Dermis microvascular lymphatic vessel endothelial cell (primary cell): ENCODE data around the gene SYT15. TPM values are rescaled to one million over a fixed set of nuclear protein-coding genes. Genes with fewer than 3 reads are reported as not detected.

ENCODE experiments used
- total RNA-seq: library from RNA; depleted of rRNA; stranded (reverse); fragments of >200 nt; gene quantifications from 2 replicates; pipeline ENCODE4 v1.2.1, GENCODE V29; 2014

SYT15 gene
- total RNA-seq, 1 donor from 2014 or later, result 0.39 TPM

Other genes starting within 250 kb of the SYT15 start
- gene ANXA8L1, start 203.4 kb upstream of the SYT15 start, total RNA-seq, result not detected in 2 replicates
- gene NPY4R, start 113.2 kb upstream of the SYT15 start, total RNA-seq, result not detected in 2 replicates
- gene GPRIN2, start 22.5 kb upstream of the SYT15 start, total RNA-seq, result not detected in 2 replicates